GM12878 (cell line): Measurements from ENCODE around the gene LRRC31. TPM values are rescaled to one million over a fixed set of nuclear protein-coding genes. Genes with fewer than 3 reads are reported as not detected.

Source experiments
- ATAC-seq: fragments of 200-7000 bp; cut with Tn5 transposase; 3 replicates; pipeline ENCODE4 v1.9.1; 2020; ENCODE audit warnings: mild to moderate bottlenecking, moderate library complexity
- BruUV-seq: library from RNA; stranded (reverse); fragments of 400-500 nt; replicated peaks from 2 replicates; lab custom pipeline; 2021; lab: Mats Ljungman, UMichigan
- CTCF ChIA-PET: fragments of 300-600 bp; sonication (Branson Sonifier 250); formaldehyde crosslinking; extraction: SDS; loops from one replicate; lab custom pipeline; 2021; ENCODE audit warnings: inconsistent platforms; lab: Yijun Ruan, JAX
- POLR2A ChIA-PET: fragments of 350-600 bp; formaldehyde crosslinking; extraction: SDS; loops from one replicate; lab custom pipeline; 2021; ENCODE audit warnings: inconsistent platforms; lab: Charles Lee
- RAD21 ChIA-PET: fragments of 300-600 bp; sonication (Branson Sonifier 250); formaldehyde crosslinking; loops from one replicate; lab custom pipeline; 2023; ENCODE audit warnings: antibody characterized with exemption; ENCODE audit not compliant: unreplicated experiment; lab: Charles Lee
- SMC1A ChIA-PET: fragments of 300-600 bp; sonication (Branson Sonifier 250); formaldehyde crosslinking; loops from one replicate; lab custom pipeline; 2023; ENCODE audit not compliant: unreplicated experiment, uncharacterized antibody; lab: Charles Lee
- DNase-seq: peaks from one replicate; pipeline ENCODE4 v3.0.0-alpha.2; 2011; ENCODE audit warnings: low read depth, low spot score
- FAIRE-seq: peaks from 3 replicates; lab custom pipeline; 2011; peaks lifted over from hg19 to GRCh38; lab: Jason Lieb, UNC
- H2AFZ ChIP-seq: 2 replicates; pipeline ENCODE4 v1.6.0; 2011; ENCODE audit warnings: low read depth, low read length, control low read depth; ENCODE audit not compliant: control insufficient read depth
- H3K27ac ChIP-seq: 2 replicates; pipeline ENCODE4 v1.5.1; 2011; ENCODE audit warnings: control low read depth; ENCODE audit not compliant: control insufficient read depth, insufficient read depth
- H3K27me3 ChIP-seq, 2 experiments: replicated peaks in 1 of 2; 2 replicates each; pipeline versions ENCODE4 v1.6.0 to v1.6.1; 2011; ENCODE audit warnings: low read length in 1 of 2; ENCODE audit not compliant: control insufficient read depth in 2 of 2, insufficient read depth in 2 of 2
- H3K36me3 ChIP-seq, 2 experiments: 2 replicates each; pipeline ENCODE4 v1.5.1; 2011; ENCODE audit warnings: low read length in 1 of 2; ENCODE audit not compliant: control insufficient read depth in 2 of 2, insufficient read depth in 2 of 2
- H3K4me1 ChIP-seq: 2 replicates; pipeline ENCODE4 v1.6.1; 2011; ENCODE audit warnings: mild to moderate bottlenecking, low read length, moderate library complexity, mixed read lengths; ENCODE audit not compliant: control insufficient read depth, insufficient read depth
- H3K4me2 ChIP-seq: 2 replicates; pipeline ENCODE4 v1.6.0; 2011; ENCODE audit warnings: control low read depth; ENCODE audit not compliant: control insufficient read depth, insufficient read depth
- H3K4me3 ChIP-seq: fragments of 200-600 bp; sonication (generic); 2 replicates; pipeline ENCODE4 v1.5.1; 2016
- H3K79me2 ChIP-seq: 2 replicates; pipeline ENCODE4 v1.6.0; 2011; ENCODE audit warnings: low read length; ENCODE audit not compliant: control insufficient read depth, insufficient read depth
- H3K9ac ChIP-seq: 2 replicates; pipeline ENCODE4 v1.8.0; 2011; ENCODE audit warnings: low read length, control low read depth, mixed read lengths; ENCODE audit not compliant: control insufficient read depth, insufficient read depth
- H3K9me3 ChIP-seq: replicated peaks from 3 replicates; pipeline ENCODE4 v1.5.1; 2011; ENCODE audit warnings: mild to moderate bottlenecking, low read length; ENCODE audit not compliant: control insufficient read depth, insufficient read depth
- H4K20me1 ChIP-seq: 2 replicates; pipeline ENCODE4 v1.6.0; 2011; ENCODE audit not compliant: control insufficient read depth, insufficient read depth
- CBFB ChIP-seq: IDR thresholded peaks from 2 replicates; pipeline ENCODE4 v1.6.1; 2016; ENCODE audit warnings: antibody characterized with exemption, low read depth
- IKZF1 ChIP-seq: fragments of 450-650 bp; conservative IDR thresholded peaks from 2 replicates; pipeline ENCODE4 v1.6.1; 2017; ENCODE audit warnings: antibody characterized with exemption, mild to moderate bottlenecking
- NFIC ChIP-seq: IDR thresholded peaks from 2 replicates; pipeline ENCODE4 v1.6.1; 2012; ENCODE audit warnings: low read depth, mild to moderate bottlenecking, inconsistent platforms, low read length, moderate library complexity
- SMC3 ChIP-seq: IDR thresholded peaks from 2 replicates; pipeline ENCODE4 v1.6.1; 2011; ENCODE audit warnings: low read length, improper control_type of control experiment, borderline replicate concordance
- SUPT20H ChIP-seq: IDR thresholded peaks from 2 replicates; pipeline ENCODE4 v1.6.1; 2011; ENCODE audit warnings: low read depth, mild to moderate bottlenecking, low read length, moderate library complexity, borderline replicate concordance; ENCODE audit not compliant: control insufficient read depth
- YBX1 ChIP-seq: fragments of 450-650 bp; IDR thresholded peaks from 2 replicates; pipeline ENCODE4 v1.6.1; 2016; ENCODE audit warnings: antibody characterized with exemption
- WGBS: methylation state at CpG from one replicate; pipeline ENCODE4 v1.1.6; 2016; ENCODE audit warnings: low lambda C conversion rate; ENCODE audit not compliant: insufficient replicate concordance, insufficient coverage; ENCODE audit errors: missing lambda C conversion rate; 5-methylcytosine and 5-hydroxymethylcytosine counted together
- in situ Hi-C: fragments of 300-500 bp; cut with MboI; formaldehyde crosslinking; loops from 9 replicates; pipeline ENCODE4 v1.14.3; 2018; ENCODE audit warnings: mixed read lengths
- intact Hi-C: fragments of 100-400 bp; cut with micrococcal nuclease; formaldehyde crosslinking; loops from one replicate; pipeline ENCODE4 v1.14.2; 2022; ENCODE audit not compliant: unreplicated experiment
- polyA plus RNA-seq, 11 experiments: library from polyadenylated mRNA; depleted of rRNA in 4 of 11; unstranded in 6 of 11; stranded (reverse) in 5 of 11; fragments of >200 nt; fragmentation: Nextera tagmentation in 4 of 11; fragmentation: Illumina TruSeq in 1 of 11; extraction: Ambion mirVana in 4 of 11; extraction: Trizol in 1 of 11; gene quantifications; 1 replicate in 1 of 11; 2 replicates in 10 of 11; pipeline versions ENCODE4 v1.2.1 to v1.2.3, GENCODE V29; 2011 to 2016; ENCODE audit warnings: inconsistent platforms in 2 of 11, missing spikeins in 2 of 11, low read depth in 1 of 11
- total RNA-seq, 4 experiments: library from RNA; depleted of rRNA in 3 of 4; stranded (reverse); fragments of >200 nt in 3 of 4; fragmentation: Illumina TruSeq in 1 of 4; extraction: Trizol in 1 of 4; gene quantifications; 2 replicates each; pipeline versions ENCODE4 v1.2.1 to v1.2.3, GENCODE V29; 2013 to 2021
- TF ChIP-seq, protein P1 (sequence below): fragments of 450-650 bp; IDR thresholded peaks from 2 replicates; pipeline ENCODE4 v1.6.1; 2017; ENCODE audit warnings: mild to moderate bottlenecking, moderate library complexity
- TF ChIP-seq, protein P2 (sequence below): fragments of 450-650 bp; formaldehyde crosslinking; IDR thresholded peaks from 2 replicates; pipeline ENCODE4 v1.5.0; 2022; ENCODE audit warnings: mild to moderate bottlenecking, missing genetic modification characterization
- TF ChIP-seq, protein P3 (sequence below): fragments of 450-650 bp; IDR thresholded peaks from 2 replicates; pipeline ENCODE4 v1.6.1; 2018; ENCODE audit warnings: borderline replicate concordance, mild to moderate bottlenecking; ENCODE audit not compliant: partially characterized antibody
- TF ChIP-seq, protein P4 (sequence below): IDR thresholded peaks from 2 replicates; pipeline ENCODE4 v1.6.1; 2012; ENCODE audit warnings: low read depth, low read length, improper control_type of control experiment
- TF ChIP-seq, protein P5 (sequence below): fragments of 450-650 bp; IDR thresholded peaks from 2 replicates; pipeline ENCODE4 v1.6.1; 2017; ENCODE audit warnings: mild to moderate bottlenecking

LRRC31 gene
- total and polyA plus RNA-seq, 10 of the 15 experiments (the other 5 are each of a cell fraction or from before 2014, with no cell fraction given), result 0.04 to 0.06 (median 0.06) TPM; not detected in 7

DNA sequence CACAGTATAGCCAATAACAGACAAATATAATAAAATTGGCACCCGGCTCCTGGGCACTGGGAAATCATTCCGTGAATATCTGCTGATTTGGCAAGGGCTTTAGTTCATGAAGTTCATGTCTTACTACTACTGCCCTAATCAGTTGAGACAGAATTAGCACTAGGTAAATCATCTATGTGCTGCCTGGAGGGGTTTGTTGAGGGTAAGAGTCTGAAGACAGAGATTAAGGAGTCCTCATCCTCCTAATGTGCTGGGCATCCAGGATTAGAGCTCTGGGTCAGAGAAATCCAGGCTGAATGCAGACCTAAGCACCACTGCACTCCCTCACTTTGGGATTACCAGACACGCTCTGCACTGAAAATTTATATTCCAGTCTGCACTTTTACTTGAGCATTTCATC is 43.6 kb upstream of the LRRC31 start:
- Histone ChIP-seq H3K4me1 (no peaks in the 10 kb centered on the region), H3K4me2 (no peak overlapping the region), H3K27ac (no peak overlapping the region), H3K9ac (no peak overlapping the region), H3K9me3 (no peaks in the 10 kb centered on the region), H3K27me3 (no peaks in the 10 kb centered on the region), H3K79me2 (no peaks in the 10 kb centered on the region), H3K36me3 (no peaks in the 10 kb centered on the region), H4K20me1 (no peaks in the 10 kb centered on the region), H3K4me3 (no peak overlapping the region), H2AFZ (no peak overlapping the region)
- ATAC-seq, result no peak
- FAIRE-seq, result no peak
- ChIA-PET RAD21 (no interaction called here), SMC1A (no interaction called here), CTCF (no interaction called here), POLR2A (no interaction called here)
- 86% methylated on average over 3 of the region's 3 CpGs for WGBS
- DNase-seq, result no peak
- intact Hi-C loops, result no loop called here
- in situ Hi-C loops, result no loop called here
- BruUV-seq, result no TSS peak
- TF ChIP-seq YBX1, result no peak
- TF ChIP-seq NFIC, result no peak
- TF ChIP-seq CBFB, result no peak
- TF ChIP-seq, protein P1, sequence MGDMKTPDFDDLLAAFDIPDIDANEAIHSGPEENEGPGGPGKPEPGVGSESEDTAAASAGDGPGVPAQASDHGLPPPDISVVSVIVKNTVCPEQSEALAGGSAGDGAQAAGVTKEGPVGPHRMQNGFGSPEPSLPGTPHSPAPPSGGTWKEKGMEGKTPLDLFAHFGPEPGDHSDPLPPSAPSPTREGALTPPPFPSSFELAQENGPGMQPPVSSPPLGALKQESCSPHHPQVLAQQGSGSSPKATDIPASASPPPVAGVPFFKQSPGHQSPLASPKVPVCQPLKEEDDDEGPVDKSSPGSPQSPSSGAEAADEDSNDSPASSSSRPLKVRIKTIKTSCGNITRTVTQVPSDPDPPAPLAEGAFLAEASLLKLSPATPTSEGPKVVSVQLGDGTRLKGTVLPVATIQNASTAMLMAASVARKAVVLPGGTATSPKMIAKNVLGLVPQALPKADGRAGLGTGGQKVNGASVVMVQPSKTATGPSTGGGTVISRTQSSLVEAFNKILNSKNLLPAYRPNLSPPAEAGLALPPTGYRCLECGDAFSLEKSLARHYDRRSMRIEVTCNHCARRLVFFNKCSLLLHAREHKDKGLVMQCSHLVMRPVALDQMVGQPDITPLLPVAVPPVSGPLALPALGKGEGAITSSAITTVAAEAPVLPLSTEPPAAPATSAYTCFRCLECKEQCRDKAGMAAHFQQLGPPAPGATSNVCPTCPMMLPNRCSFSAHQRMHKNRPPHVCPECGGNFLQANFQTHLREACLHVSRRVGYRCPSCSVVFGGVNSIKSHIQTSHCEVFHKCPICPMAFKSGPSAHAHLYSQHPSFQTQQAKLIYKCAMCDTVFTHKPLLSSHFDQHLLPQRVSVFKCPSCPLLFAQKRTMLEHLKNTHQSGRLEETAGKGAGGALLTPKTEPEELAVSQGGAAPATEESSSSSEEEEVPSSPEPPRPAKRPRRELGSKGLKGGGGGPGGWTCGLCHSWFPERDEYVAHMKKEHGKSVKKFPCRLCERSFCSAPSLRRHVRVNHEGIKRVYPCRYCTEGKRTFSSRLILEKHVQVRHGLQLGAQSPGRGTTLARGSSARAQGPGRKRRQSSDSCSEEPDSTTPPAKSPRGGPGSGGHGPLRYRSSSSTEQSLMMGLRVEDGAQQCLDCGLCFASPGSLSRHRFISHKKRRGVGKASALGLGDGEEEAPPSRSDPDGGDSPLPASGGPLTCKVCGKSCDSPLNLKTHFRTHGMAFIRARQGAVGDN, result no peak
- TF ChIP-seq, protein P2, sequence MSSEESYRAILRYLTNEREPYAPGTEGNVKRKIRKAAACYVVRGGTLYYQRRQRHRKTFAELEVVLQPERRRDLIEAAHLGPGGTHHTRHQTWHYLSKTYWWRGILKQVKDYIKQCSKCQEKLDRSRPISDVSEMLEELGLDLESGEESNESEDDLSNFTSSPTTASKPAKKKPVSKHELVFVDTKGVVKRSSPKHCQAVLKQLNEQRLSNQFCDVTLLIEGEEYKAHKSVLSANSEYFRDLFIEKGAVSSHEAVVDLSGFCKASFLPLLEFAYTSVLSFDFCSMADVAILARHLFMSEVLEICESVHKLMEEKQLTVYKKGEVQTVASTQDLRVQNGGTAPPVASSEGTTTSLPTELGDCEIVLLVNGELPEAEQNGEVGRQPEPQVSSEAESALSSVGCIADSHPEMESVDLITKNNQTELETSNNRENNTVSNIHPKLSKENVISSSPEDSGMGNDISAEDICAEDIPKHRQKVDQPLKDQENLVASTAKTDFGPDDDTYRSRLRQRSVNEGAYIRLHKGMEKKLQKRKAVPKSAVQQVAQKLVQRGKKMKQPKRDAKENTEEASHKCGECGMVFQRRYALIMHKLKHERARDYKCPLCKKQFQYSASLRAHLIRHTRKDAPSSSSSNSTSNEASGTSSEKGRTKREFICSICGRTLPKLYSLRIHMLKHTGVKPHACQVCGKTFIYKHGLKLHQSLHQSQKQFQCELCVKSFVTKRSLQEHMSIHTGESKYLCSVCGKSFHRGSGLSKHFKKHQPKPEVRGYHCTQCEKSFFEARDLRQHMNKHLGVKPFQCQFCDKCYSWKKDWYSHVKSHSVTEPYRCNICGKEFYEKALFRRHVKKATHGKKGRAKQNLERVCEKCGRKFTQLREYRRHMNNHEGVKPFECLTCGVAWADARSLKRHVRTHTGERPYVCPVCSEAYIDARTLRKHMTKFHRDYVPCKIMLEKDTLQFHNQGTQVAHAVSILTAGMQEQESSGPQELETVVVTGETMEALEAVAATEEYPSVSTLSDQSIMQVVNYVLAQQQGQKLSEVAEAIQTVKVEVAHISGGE (CRISPR knock-in tag), result no peak
- no peak for TF ChIP-seq SMC3
- no peak for TF ChIP-seq IKZF1
- TF ChIP-seq, protein P3, sequence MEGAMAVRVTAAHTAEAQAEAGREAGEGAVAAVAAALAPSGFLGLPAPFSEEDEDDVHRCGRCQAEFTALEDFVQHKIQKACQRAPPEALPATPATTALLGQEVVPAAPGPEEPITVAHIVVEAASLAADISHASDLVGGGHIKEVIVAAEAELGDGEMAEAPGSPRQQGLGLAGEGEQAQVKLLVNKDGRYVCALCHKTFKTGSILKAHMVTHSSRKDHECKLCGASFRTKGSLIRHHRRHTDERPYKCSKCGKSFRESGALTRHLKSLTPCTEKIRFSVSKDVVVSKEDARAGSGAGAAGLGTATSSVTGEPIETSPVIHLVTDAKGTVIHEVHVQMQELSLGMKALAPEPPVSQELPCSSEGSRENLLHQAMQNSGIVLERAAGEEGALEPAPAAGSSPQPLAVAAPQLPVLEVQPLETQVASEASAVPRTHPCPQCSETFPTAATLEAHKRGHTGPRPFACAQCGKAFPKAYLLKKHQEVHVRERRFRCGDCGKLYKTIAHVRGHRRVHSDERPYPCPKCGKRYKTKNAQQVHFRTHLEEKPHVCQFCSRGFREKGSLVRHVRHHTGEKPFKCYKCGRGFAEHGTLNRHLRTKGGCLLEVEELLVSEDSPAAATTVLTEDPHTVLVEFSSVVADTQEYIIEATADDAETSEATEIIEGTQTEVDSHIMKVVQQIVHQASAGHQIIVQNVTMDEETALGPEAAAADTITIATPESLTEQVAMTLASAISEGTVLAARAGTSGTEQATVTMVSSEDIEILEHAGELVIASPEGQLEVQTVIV, result no peak
- TF ChIP-seq, protein P4, sequence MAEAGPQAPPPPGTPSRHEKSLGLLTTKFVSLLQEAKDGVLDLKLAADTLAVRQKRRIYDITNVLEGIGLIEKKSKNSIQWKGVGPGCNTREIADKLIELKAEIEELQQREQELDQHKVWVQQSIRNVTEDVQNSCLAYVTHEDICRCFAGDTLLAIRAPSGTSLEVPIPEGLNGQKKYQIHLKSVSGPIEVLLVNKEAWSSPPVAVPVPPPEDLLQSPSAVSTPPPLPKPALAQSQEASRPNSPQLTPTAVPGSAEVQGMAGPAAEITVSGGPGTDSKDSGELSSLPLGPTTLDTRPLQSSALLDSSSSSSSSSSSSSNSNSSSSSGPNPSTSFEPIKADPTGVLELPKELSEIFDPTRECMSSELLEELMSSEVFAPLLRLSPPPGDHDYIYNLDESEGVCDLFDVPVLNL, result no peak
- TF ChIP-seq, protein P5, sequence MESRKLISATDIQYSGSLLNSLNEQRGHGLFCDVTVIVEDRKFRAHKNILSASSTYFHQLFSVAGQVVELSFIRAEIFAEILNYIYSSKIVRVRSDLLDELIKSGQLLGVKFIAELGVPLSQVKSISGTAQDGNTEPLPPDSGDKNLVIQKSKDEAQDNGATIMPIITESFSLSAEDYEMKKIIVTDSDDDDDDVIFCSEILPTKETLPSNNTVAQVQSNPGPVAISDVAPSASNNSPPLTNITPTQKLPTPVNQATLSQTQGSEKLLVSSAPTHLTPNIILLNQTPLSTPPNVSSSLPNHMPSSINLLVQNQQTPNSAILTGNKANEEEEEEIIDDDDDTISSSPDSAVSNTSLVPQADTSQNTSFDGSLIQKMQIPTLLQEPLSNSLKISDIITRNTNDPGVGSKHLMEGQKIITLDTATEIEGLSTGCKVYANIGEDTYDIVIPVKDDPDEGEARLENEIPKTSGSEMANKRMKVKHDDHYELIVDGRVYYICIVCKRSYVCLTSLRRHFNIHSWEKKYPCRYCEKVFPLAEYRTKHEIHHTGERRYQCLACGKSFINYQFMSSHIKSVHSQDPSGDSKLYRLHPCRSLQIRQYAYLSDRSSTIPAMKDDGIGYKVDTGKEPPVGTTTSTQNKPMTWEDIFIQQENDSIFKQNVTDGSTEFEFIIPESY, result no peak
- no peak for TF ChIP-seq SUPT20H
